ENCODE data around the gene GATA6.

GATA6 gene

GRCh38 chr18:22155584-22155983 is 13.8 kb upstream of the GATA6 start (continued):
- TF ChIP-seq ZNF292 (tag by site-specific recombination; IDR thresholded peaks at IDR 0.05; ENCODE audit: borderline replicate concordance, low read depth) (no peak), ZNF354C (tag by site-specific recombination; IDR thresholded peaks at IDR 0.05; ENCODE audit: borderline replicate concordance, low read depth) (no peak), SETDB1 (IDR thresholded peaks at IDR 0.05; ENCODE audit: insufficient read length, low read length) (no peak), ZNF169 (tag by site-specific recombination; IDR thresholded peaks at IDR 0.05) (no peak), ZNF501 (tag by site-specific recombination; IDR thresholded peaks at IDR 0.05) (no peak), ZNF837 (tag by site-specific recombination; IDR thresholded peaks at IDR 0.05) (no peak), SALL2 (tag by site-specific recombination; IDR thresholded peaks at IDR 0.05; ENCODE audit: borderline replicate concordance) (no peak)

GRCh38 chr18:22159014-22159413 is 10.4 kb upstream of the GATA6 start:
- Histone ChIP-seq H3K36me3 (ENCODE audit: control insufficient read depth in 2 of 2, insufficient read depth in 1 of 2, low read length in 2 of 2) (no peaks in the 10 kb centered on the region), H3K4me1 (ENCODE audit: control insufficient read depth, insufficient read depth, low read length) (no peaks in the 10 kb centered on the region; the same call in 1 of the 2 replicates), H3K9me3 (ENCODE audit: control insufficient read depth, insufficient read depth, low read depth, low read length) (no peaks in the 10 kb centered on the region), H3K4me3 (ENCODE audit: low read depth, low read length) (no peak overlapping the region), H3K27ac (ENCODE audit: extremely low read depth, low read depth, low read length) (no peak overlapping the region)
- TF ChIP-seq PRDM6 (tag by site-specific recombination; IDR thresholded peaks at IDR 0.05) = peak; percentile 44; the same call in 1 of the 2 replicates
- peak; percentile 76 for TF ChIP-seq ZIC2 (tag by site-specific recombination; IDR thresholded peaks at IDR 0.05)
- peak; percentile 34; the same call in 1 of the 2 replicates for TF ChIP-seq PRDM1 (tag by site-specific recombination; IDR thresholded peaks at IDR 0.05)
- peak; percentile 59; the same call in 1 of the 2 replicates for TF ChIP-seq ZNF18 (tag by site-specific recombination; IDR thresholded peaks at IDR 0.05)
- TF ChIP-seq PRDM10 (tag by site-specific recombination; IDR thresholded peaks at IDR 0.05) = peak; percentile 66
- no peak for TF ChIP-seq ZBTB44 (tag by site-specific recombination; IDR thresholded peaks at IDR 0.05)
- TF ChIP-seq TRIM28 (IDR thresholded peaks at IDR 0.05; ENCODE audit: borderline replicate concordance, low read length) = peak; percentile 46; the same call in 1 of the 2 replicates
- 0 out of 2 replicates have a peak, but pooled peaks have one; percentile 31 for TF ChIP-seq ZNF501 (tag by site-specific recombination; IDR thresholded peaks at IDR 0.05)
- peak; percentile 44 for TF ChIP-seq ZBTB17 (tag by site-specific recombination; IDR thresholded peaks at IDR 0.05)
- TF ChIP-seq OSR2 (tag by site-specific recombination; IDR thresholded peaks at IDR 0.05) = peak; percentile 84
- no peak for TF ChIP-seq ZNF239 (tag by site-specific recombination; IDR thresholded peaks at IDR 0.05)
- TF ChIP-seq ZXDB (tag by site-specific recombination; IDR thresholded peaks at IDR 0.05) = peak; percentile 16; the same call in 1 of the 2 replicates
- no peak for TF ChIP-seq BCL11B (tag by site-specific recombination; IDR thresholded peaks at IDR 0.05; ENCODE audit: low read depth)
- CTCF ChIA-PET = no interaction called here
- POLR2A ChIA-PET = no interaction called here

All from HEK293 (cell line).